ENCODE results near the gene SLC9C1.

Gene SLC9C1

GRCh38 chr3:112304611-112305010 lies 10.6 kb upstream of the SLC9C1 start:
- no peak for DNase-seq

GRCh38 chr3:112303764-112304325 lies 9.8 kb upstream of the SLC9C1 start:
- no peak for DNase-seq

GRCh38 chr3:112302881-112303763 lies 9.1 kb upstream of the SLC9C1 start:
- DNase-seq, result no peak

GRCh38 chr3:112302150-112302830 lies 8.3 kb upstream of the SLC9C1 start:
- DNase-seq, result no peak

GRCh38 chr3:112298781-112299180 lies 4.8 kb upstream of the SLC9C1 start:
- DNase-seq, result no peak

- DNase-seq, result no peak
Observed at GRCh38 chr3:112297714-112298113, 3.7 kb upstream of the SLC9C1 start.

- no peak for DNase-seq
Observed at GRCh38 chr3:112289011-112289410, 5.0 kb downstream of the SLC9C1 start.

- DNase-seq, result no peak
Observed at GRCh38 chr3:112280266-112280665, 13.8 kb downstream of the SLC9C1 start.

- no peak for DNase-seq
Observed at GRCh38 chr3:112273536-112273935, 20.5 kb downstream of the SLC9C1 start.

GRCh38 chr3:112261742-112262141 lies 32.3 kb downstream of the SLC9C1 start:
- no peak for DNase-seq

GRCh38 chr3:112260563-112260962 lies 33.5 kb downstream of the SLC9C1 start:
- DNase-seq, result no peak

GRCh38 chr3:112253301-112253971 lies 40.6 kb downstream of the SLC9C1 start:
- no peak for DNase-seq

- DNase-seq, result no peak
Observed at GRCh38 chr3:112247900-112248299, 46.1 kb downstream of the SLC9C1 start.

GRCh38 chr3:112247350-112247749 lies 46.7 kb downstream of the SLC9C1 start:
- DNase-seq, result no peak

GRCh38 chr3:112233083-112233482 lies 60.9 kb downstream of the SLC9C1 start:
- no peak for DNase-seq

GRCh38 chr3:112231727-112232126 lies 62.3 kb downstream of the SLC9C1 start:
- no peak for DNase-seq

GRCh38 chr3:112230033-112230432 lies 64.0 kb downstream of the SLC9C1 start:
- DNase-seq, result no peak

GRCh38 chr3:112228786-112229185 lies 65.2 kb downstream of the SLC9C1 start:
- DNase-seq, result no peak

GRCh38 chr3:112200317-112200666 lies 93.7 kb downstream of the SLC9C1 start:
- no peak for DNase-seq

- DNase-seq, result no peak
Observed at GRCh38 chr3:112199622-112200316, 94.2 kb downstream of the SLC9C1 start.

GRCh38 chr3:112197131-112197530 lies 96.9 kb downstream of the SLC9C1 start:
- DNase-seq, result no peak

GRCh38 chr3:112187300-112187699 lies 106.7 kb downstream of the SLC9C1 start:
- no peak for DNase-seq
